A549 treated with GW870086 at 1 μM for 4 hours (cell line): ENCODE measurements around the gene PMVK. TPM values are rescaled to one million over a fixed set of nuclear protein-coding genes. Genes with fewer than 3 reads are reported as not detected.

Experiments
- total RNA-seq: library from RNA; stranded (reverse); fragments of 200-300 nt; extraction: Qiagen RNA extraction; gene quantifications from 5 replicates; pipeline ENCODE4 v1.2.3, GENCODE V29; 2022; ENCODE audit warnings: low read depth

Gene PMVK
- total RNA-seq = 38.8 to 45.1 TPM (median 42.1 TPM) in 5 replicates

GRCh38 chr1:154936555-154937084, at the start of gene PMVK:
TSS of gene PMVK (minus strand) at chr1:154936719. CDS start at chr1:154936685, 34 bp downstream.

GRCh38 chr1:154982897-154983648, 46.6 kb upstream of the PMVK start, which contains the start of gene FLAD1:
TSS of gene FLAD1 (plus strand) at chr1:154983344. CDS start at chr1:154983695, 351 bp downstream.

DNA sequence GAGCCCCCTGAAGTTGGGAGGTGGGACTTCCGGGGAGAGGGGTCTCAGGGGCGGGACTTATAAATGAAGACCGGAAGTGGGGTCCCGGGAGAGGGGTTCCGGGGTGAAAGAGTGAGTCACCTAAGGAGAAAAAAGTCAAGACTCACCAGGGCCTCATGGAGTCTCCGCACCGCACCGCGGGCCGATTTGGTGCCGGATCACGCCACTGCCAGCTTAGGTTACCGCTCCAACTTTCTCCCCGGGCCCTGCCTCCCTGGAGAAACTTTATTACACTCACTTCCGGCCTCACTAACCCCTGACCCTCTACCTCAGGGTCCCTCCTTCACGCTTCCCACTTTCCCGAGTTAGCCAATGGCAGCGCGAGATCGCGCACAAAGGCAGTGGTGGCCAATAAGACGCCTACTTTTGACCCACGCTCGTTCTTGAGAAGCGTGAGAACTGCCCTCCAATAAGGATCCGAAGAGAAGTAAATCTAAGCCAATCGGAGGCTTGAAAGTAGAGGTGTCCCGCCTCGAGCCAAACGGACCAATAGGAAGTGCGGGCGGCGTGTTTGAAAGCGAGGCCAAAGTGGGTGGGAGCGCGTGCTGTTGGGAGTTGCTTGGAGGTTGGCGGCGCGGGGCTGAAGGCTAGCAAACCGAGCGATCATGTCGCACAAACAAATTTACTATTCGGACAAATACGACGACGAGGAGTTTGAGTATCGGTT, 37.7 kb upstream of the PMVK start, which contains the start of gene CKS1B:
TSS of gene CKS1B (plus strand) at position 580 of the 706 bp plus-strand sequence. CDS start at position 645, 65 bp downstream.

GRCh38 chr1:154970631-154971340, 34.3 kb upstream of the PMVK start, which contains the start of gene SHC1:
TSS of gene SHC1 (minus strand) at chr1:154970747. CDS start at chr1:154970526, 221 bp downstream.

DNA sequence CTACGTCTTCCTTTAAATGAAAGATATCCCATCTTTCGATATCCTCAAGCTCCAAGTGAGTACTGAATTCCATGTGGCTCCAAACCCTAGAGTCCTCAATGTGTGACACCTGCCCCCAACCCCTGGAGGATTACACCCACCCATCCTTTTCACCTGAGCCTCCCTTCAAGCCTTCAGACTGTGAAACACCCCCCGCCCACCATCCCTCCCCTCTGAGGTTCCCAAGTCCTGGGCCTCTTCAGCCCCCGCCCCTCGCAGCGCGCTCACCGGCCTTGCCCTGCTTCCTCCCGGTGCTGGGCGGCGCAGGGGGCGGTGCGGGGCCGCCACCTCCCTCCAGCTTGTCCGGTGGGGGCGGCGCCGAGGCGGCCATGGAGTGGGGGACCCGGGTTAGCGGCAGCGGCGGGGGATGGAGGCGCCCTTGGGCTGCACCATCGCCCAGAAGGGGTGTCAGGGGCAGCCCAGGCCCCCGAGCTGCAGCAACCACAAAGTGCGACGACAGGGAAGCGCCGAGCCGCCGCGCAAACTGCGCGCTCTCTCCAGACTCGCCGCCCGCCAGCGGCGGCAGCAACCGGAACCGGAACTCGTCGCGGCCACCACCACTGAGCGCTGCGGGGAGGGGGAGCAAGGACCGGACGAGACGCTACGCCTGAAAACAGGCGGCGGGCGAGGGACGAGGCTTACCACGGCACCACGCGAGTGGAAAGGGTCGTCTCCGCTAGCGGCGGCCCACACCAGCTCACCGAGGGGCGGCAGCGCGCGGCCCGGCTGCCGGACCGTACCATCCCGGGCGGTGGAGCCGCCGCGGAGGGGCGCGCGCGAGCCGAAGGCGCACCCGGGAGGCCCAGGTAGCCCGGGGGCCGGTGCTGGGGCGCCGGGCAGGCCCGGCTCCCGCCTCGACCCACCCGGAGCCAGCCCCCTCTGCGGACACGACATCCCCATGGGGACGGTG, 25.0 kb upstream of the PMVK start, which contains the start of gene PYGO2:
TSS of gene PYGO2 (minus strand) at position 576 of the 949 bp plus-strand sequence. CDS start at position 370, 206 bp downstream.

GRCh38 chr1:154955718-154956543, 19.4 kb upstream of the PMVK start, which contains the start of gene PBXIP1:
TSS of gene PBXIP1 (minus strand) at chr1:154956099. CDS start at chr1:154953721, 2,378 bp downstream.

Other genes with a start within 250 kb of the PMVK start
- gene KCNN3, start 66.4 kb downstream of the PMVK start, total RNA-seq = 0.02 to 0.19 TPM (median 0.07 TPM) in 4 of 5 replicates, not detected in the other
- 13.0 to 14.6 TPM (median 13.5 TPM) in 5 replicates for gene PBXIP1, start 19.4 kb upstream of the PMVK start, total RNA-seq
- gene PYGO2, start 25.1 kb upstream of the PMVK start, total RNA-seq = 19.4 to 22.3 TPM (median 21.6 TPM) in 5 replicates
- gene SHC1, start 34.0 kb upstream of the PMVK start, total RNA-seq = 199 to 255 TPM (median 244 TPM) in 5 replicates
- 304 to 367 TPM (median 343 TPM) in 5 replicates for gene CKS1B, start 38.0 kb upstream of the PMVK start, total RNA-seq
- gene FLAD1, start 46.6 kb upstream of the PMVK start, total RNA-seq = 39.8 to 46.3 TPM (median 44.9 TPM) in 5 replicates
- gene LENEP, start 56.9 kb upstream of the PMVK start, total RNA-seq = 0.23 TPM in 1 of 5 replicates, not detected in the others
- 34.1 to 46.4 TPM (median 45.7 TPM) in 5 replicates for gene ZBTB7B, start 66.1 kb upstream of the PMVK start, total RNA-seq
- 0.17 to 0.80 TPM (median 0.29 TPM) in 5 replicates for gene DCST2, start 97.1 kb upstream of the PMVK start, total RNA-seq
- gene DCST1, start 97.1 kb upstream of the PMVK start, total RNA-seq = not detected in 5 replicates
- gene ADAM15, start 114.6 kb upstream of the PMVK start, total RNA-seq = 72.3 to 103 TPM (median 97.2 TPM) in 5 replicates
- gene EFNA4, start 127.0 kb upstream of the PMVK start, total RNA-seq = 12.2 to 13.0 TPM (median 12.4 TPM) in 5 replicates
- gene EFNA3, start 142.1 kb upstream of the PMVK start, total RNA-seq = 6.9 to 11.0 TPM (median 10.3 TPM) in 5 replicates
- 23.0 to 32.0 TPM (median 28.5 TPM) in 5 replicates for gene EFNA1, start 191.2 kb upstream of the PMVK start, total RNA-seq
- gene SLC50A1, start 199.1 kb upstream of the PMVK start, total RNA-seq = 30.2 to 37.7 TPM (median 35.4 TPM) in 5 replicates
- gene DPM3, start 203.8 kb upstream of the PMVK start, total RNA-seq = 69.8 to 112 TPM (median 98.4 TPM) in 5 replicates
- 222 to 262 TPM (median 235 TPM) in 5 replicates for gene KRTCAP2, start 236.6 kb upstream of the PMVK start, total RNA-seq
- 1.8 to 2.9 TPM (median 2.6 TPM) in 5 replicates for gene TRIM46, start 237.1 kb upstream of the PMVK start, total RNA-seq